HG02678 (cell line): ENCODE results near the gene PAQR5.
"Not testable (repeated sequence)": the region's sequence is repeated elsewhere in the genome, so short reads cannot be mapped to it uniquely, and the experiment has no call there.

Experiments
- ATAC-seq: cut with Tn5 transposase; IDR thresholded peaks from one replicate; pipeline ENCODE4 v1.9.1; 2021; ENCODE audit warnings: mild to moderate bottlenecking, moderate library complexity; ENCODE audit not compliant: unreplicated experiment

PAQR5 gene

GRCh38 chr15:69314736-69315135 is 16.0 kb downstream of the PAQR5 start:
- no peak for ATAC-seq

DNA sequence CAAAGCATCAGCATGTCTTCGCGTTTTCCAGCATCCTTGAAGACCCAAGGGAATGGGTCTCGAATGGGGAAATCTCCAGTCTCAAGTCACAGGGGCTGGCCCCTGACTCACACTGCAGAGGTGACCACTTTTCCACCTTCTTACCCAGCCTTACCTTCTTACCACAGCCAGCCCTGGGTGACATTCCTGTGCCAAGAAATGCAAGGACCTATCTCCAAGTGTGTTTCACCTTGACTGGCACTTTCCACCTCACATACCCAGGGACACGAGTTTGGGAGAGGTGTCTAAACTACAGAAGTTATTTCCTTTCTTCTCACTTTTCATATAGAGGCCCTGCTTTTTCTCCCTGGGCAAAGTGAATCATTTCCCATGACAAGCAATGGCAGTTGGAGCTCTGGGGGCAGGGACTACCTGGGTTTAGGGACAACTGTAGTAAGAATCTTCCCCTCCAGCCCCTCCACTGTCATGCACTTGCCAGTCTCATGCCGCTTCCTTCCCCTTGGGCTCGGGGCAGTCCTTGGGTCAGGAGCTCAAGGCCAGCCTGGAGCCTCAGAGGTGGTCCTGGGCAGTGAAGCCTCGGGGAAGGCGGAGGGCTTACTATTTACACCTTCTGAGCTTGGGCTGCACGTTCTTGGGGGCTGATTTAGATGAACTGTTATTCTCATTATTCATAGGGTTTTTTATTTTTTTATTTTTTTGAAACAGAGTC is 16.8 kb downstream of the PAQR5 start:
- no peak for ATAC-seq

- ATAC-seq, result no peak
Observed at GRCh38 chr15:69316291-69316690, 17.6 kb downstream of the PAQR5 start.

GRCh38 chr15:69317392-69317841 is 18.7 kb downstream of the PAQR5 start:
- no peak for ATAC-seq

DNA sequence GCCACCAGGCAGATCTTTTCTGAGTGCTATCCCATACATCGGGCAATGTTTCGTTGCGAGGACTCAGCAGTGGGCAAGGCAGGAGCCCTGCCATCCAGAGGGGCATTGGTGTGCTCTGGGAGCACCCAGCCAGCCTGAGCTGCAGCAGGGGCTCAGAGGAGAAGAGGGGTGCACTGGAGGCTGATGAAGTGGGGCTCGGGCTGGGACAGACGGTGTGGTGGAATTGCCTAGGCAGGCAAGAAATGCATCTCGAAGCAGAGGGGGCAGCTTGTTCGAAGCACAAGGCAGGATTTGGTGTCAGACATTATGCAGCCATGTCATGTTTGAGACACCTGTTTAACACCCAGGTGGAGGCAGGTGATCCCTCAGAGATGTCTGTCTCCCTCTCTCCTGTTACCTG is 19.3 kb downstream of the PAQR5 start:
- no peak for ATAC-seq

GRCh38 chr15:69319384-69320375 is 21.0 kb downstream of the PAQR5 start:
- ATAC-seq, result no peak

- ATAC-seq, result no peak
Observed at GRCh38 chr15:69320977-69321554, 22.4 kb downstream of the PAQR5 start.

DNA sequence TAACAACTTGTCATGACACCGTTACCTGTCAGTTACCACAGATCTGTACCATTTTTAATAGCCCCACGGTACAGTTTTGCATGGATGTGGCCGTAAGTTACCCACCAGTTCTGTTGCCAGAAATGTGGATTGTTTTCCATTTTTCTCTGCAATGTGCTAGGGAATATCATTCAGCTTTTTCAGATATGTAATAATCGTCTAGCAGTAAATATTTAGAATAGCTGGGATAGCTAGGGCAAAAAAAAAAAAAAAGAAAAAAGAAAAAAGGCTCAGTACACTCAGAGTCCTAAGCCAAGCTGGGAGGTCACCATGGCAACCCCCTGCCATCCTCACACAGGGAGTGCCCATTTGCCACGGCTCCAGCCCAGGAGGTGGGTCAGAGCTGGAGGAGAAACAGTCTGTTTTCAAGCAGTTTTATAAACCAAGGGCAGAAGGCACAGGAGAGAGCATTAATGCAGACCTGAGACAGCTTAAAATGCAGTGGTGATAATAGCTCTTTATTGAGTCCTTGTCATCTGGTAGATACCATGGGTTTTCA is 25.2 kb downstream of the PAQR5 start:
- ATAC-seq, result no peak

- ATAC-seq, result no peak
Observed at GRCh38 chr15:69324565-69324964, 25.9 kb downstream of the PAQR5 start.

DNA sequence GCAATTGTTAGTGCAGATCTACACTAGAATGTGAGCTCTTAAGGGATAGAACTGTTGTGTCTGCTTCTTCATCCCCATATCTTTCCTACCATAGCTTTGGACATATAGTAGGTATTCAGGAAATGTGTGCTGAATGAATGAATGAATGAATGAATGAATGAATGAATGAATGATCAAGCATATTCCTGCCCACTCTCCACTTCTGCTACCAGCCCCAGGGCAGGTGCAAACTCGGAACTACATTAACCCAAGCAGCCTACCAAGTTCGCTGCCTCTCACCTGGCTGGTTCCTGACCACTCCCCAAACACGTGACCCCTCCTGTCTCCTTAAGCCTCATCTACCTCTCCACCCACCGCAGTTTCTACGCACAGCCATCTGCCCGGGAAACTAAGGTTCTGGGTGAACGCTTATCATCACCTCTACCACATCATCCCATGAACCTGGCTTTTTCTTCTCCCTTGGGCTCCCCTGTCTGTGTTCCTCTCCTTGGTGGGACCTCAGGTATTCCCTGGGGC is 26.8 kb downstream of the PAQR5 start:
- ATAC-seq, result no peak

DNA sequence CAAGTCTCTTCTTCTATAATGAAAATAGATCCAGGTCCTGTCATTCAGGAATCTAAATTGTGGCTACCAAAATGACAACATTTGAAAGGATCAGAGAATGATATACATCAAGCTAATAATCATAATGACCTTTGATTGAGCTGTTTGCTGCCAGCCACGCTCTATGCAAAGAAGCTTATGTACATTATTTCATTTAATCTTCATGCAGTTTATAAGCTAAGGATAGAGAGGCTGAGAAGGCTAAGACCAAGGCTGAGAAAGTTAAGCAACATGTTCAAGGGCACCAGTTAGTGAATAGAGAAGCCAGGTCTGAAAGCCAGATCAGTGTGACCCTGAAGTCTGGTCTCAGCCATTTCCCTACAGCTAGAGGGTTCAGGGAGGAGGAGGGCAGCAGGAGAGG is 29.4 kb downstream of the PAQR5 start:
- ATAC-seq, result no peak

GRCh38 chr15:69328739-69329138 is 30.0 kb downstream of the PAQR5 start:
- ATAC-seq, result no peak

DNA sequence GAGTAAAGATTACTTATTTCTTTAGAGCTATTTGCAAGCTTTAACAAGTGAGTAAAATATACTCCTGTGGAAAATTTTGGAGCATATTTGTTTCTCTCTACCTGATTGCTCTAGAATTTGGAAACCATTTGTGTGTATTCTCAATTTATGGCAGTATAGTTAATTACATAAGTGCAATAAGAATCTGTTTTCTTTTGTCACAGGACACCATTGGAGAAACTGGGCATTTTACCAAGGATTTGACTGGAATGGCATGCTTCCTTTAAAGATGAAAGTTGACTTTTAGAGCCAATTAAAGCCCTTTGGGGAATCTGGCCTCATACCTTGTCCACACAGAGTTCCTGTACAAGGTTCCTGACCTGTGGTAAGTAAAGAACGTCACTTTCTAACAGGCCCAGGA is 38.4 kb downstream of the PAQR5 start:
- ATAC-seq, result no peak

DNA sequence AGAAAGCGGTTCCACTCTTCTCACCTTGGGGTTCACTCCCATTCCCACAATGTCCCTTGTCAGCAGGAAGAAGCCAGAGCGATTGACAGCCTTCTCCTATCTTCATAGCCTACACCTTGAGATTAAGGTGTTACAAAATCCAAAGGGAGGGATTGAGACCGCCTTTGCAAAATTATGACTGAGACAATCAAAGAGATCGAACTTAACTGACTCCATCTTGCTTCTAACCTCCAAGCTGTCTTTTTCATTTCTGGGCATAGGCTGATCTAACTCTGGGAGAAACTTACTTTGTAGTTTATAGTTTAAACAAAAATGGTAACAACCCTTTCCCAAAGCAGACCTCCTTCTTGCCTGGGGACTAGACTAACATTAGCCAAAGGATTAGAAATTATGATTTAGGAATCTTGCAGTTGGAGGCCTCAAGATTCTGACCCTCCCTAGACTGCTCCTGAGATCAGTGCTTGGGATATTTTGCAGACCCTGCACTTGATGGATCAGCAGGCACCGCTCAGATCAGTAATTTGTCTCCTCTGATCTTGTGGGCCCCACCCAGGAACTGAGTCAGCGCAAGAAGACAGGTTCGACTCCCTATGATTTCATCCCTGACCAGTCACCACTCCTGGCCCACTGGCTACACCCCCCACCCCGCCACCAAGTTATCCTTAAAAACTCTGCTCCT is 40.0 kb downstream of the PAQR5 start:
- ATAC-seq, result no peak

GRCh38 chr15:69339214-69339543 is 40.5 kb downstream of the PAQR5 start:
- ATAC-seq, result not testable (repeated sequence)

DNA sequence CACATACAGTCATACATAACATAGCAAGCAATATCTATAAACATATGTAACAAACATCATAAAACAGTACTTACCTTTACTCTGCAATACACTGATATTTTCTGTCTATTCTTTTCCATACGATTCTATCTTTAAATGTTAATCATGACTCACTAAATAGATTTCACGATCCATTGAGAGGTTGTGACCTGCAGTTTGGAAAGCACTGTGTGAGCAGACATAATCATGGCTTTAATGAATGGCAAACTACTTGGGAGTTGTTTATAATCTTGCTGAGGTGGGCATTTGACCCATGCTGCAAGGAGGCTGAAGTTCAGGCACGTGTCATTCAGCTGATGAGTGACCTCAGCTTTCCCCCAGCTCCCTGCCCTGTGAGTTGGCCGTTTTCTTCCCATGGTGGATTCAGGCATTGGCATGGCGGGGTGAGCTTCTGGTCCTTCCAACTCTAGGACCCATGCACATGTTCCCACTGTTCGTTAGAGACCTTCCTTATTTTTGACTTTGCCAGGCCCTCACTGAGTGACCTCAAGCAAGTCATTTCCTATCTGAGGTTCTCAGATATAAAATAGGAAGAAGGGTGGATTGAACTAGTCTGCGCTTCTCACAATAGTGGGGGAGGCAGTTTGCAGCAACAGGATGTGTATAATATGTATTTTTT is 41.7 kb downstream of the PAQR5 start:
- ATAC-seq, result no peak

DNA sequence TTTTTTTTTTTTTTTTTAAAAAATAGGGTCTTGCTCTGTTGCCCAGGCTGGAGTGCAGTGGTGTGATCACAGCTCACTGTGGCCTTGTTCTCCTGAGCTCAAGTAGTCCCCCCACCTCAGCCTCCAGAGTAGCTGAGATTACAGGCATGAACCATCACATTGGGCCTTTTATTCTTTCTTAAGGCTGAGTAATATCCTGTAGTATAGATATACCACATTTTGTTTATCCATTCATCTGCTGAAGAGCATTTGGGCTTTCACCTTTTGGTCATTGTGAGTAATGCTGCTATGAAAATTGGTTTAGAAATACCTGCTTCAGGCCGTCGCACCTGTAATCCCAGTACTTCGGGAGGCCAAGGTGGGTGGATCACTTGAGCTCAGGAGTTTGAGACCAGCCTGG is 42.6 kb downstream of the PAQR5 start:
- ATAC-seq, result no peak

DNA sequence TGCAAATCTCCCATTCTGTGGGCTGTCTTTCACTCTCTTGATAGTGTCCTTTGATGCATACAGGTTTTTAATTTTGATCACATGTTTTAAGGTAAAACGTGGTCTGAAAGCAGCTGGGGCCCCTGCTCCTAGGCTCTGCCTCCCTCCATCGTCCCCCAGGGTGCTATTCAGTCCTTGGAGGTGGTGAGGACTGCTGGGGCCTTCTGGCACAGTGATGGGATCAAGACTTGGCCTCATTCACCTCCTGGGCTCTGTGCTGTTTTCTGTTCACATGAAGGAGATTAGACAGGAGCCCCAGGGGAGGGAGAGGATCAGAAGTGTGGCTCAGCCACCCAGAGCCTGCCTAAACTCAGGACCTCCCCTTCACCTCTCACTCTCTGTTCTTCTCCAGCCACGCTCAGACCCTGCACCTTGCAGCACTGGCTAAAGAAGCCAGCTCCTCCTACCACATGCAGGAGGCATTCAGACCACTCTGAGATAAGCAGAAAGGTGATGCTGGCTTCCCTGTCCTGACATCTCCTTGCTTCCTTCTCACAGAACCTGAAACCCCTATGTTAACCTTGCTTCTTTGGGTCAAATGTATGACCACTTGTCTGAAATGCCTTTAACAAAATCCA is 43.9 kb downstream of the PAQR5 start:
- no peak for ATAC-seq

GRCh38 chr15:69343133-69343532 is 44.4 kb downstream of the PAQR5 start:
- no peak for ATAC-seq

DNA sequence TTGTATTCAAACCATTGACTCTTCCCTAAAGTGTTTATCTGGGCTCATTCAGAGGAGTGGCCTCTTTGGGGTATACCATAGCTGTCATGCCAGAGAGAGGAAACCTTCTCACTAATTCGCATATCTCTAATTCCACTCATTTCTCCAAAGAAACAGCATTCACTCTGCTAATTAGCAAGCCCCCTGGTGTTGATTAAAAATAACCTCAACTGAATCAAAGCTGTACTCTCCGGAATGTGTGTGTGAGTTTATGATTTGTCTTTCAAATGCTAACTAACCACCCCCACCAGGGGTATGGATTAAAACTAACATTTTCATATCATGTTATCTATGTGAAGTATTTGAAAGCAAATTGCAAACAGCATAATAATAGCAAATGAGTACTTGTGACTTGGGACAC is 45.5 kb downstream of the PAQR5 start:
- ATAC-seq, result no peak
